Activated naive CD8-positive, alpha-beta T cell treated with anti-CD3 and anti-CD28 coated beads, Interleukin-2, amount 50 U/mL, for 16 hours (primary cell): Measurements from ENCODE around the gene ACYP1.

ENCODE experiments used
- DNase-seq: peaks from one replicate; pipeline ENCODE4 v3.0.0-alpha.2; 2020; ENCODE audit warnings: low read depth, low spot score

The ACYP1 gene

DNA sequence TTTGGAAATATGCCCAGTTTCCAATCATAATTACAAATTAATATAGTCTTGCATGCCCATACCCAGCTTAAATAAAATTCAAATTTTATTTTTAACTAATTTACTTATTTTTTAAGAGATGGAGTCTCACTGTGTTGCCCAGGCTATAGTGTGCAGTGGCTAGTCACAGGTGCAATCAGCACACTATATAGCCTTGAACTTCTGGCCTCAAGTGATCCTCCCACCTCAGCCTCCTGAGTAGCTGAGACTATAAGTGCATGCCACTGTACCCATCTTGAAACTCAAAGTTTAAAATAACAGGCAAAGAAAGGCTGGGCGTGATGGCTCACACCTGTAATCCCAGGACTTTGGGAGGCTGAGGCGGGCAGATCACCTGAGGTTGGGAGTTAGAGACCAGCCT, 22.9 kb downstream of the ACYP1 start:
- DNase-seq, result no peak

DNA sequence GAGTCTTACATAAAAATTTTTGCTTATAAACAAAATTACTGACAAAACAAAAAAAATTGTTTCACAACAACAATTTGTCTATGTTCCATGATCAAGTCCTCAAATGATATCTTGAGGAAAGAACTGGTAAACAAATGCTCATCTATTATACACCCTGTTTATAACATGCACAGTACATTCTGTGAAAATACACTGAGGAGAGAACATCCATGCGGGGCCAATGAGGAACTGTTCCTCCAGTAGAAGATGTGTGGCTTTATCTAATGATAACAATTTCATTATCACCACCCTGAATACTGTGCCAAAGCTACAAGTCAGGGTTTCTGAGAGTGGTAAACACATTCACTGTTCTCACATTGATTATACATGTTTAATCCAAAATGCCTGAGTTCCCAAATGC, 23.3 kb downstream of the ACYP1 start:
- no peak for DNase-seq

DNA sequence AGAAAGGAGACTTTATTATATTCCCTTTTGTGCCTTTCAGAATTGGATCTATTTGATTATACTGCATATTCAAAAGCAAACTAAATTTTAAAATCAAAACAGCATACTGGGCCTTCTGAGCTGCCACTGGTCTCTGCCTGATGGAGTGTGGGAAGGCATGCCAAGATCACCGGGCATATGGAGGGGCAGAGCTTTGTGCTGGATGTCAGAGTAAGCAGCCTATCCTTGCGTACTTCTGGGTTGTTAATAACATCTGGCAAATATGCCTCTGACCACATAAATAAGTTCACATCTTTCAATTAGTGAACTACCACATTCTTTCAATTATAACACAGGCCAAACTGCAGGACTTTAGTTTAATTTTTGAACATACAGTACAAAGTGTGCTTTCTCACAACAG, 30.9 kb downstream of the ACYP1 start:
- no peak for DNase-seq

DNA sequence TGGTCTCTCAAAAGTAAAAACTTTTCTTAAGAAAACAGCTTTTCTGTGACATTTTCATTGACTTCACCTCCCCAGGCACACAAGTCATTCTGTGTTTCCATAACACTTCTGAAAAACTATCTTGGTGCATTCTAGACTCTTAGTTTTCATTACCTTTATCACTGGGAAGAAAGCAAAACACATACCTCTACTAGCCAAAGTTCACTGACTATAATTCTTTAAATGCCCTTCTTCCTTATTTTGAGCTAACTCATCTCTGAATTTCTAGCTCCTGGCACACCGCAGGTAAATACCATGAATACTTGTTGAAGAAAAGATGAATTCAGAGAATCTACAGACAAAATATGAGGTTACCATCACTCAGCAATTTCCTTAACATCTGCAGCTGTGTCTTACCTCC, 33.7 kb downstream of the ACYP1 start:
- DNase-seq, result no peak

DNA sequence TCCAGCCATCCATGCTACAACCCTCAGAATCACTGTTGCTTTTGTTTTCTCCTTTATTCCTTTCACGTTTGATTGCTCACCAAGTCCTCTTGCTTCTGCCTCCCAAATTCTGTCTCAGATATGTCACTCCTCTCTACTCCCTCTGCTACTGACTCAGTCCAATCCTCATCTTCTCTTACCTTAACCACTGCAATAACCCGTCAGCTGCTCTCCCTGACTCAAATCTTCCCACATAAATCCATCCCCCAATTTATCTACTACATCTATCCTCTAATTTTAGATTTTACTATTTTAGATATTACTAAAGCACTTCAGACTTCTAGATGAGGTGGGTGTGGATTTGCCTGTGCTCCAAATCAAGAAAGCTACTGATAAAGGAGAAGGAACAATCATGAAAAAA, 37.9 kb downstream of the ACYP1 start:
- DNase-seq, result no peak

DNA sequence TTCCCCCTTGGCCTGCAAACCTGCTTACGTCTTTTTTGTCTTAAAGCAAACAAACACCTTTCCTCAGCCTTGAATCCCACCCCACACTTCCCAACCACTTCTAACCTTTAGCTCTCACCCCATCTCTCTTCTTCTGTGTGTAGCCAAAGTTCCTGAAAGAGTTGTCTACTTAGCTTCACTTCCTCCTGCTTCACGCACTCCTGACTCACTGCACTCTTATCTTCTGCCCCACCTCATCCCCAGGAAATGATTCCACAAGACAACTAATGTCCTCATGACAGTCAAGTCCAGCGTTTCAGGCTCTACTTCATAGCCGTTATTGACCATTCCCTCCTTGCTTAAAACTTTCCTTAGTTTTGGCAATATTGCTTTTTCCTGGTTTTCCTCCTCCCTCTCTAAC, 38.7 kb downstream of the ACYP1 start:
- no peak for DNase-seq

DNA sequence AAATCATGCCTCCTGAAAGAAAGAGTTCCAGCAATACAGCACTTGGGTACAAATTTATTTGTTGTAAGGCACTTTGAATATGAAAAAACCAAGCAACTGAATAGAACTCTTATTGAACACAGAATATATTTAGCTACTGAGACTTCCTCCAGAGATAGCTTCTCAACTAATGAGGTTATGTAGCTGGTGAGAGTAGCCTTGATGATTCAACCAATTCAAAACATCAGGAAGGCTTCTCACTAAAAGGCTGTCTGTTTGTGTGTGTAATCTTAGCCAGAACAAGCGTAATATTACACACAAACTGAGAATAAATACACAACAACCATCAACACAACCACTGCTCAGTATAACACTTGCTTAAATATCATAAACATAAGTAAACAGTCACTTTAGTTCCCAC, 40.7 kb downstream of the ACYP1 start:
- DNase-seq, result no peak

DNA sequence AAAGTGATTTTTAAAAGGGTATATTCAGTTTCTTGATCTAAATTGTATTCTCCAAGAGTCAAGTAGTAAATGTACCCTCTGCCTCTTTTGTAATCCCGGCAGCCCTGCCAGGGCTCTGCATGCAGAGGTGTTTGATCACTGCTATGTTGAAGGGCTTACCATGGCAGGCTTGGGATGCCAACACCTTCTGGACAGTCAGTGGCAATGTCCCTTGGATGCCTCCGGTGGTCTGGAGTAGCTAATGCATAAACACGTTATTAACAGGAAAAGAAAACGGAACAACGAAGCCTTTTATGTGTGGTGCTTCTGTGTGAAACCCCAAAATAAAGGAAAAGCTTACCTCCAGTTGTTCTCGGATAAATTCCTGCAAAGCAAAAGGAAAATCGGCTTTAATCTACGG, 41.2 kb downstream of the ACYP1 start:
- DNase-seq, result no peak

DNA sequence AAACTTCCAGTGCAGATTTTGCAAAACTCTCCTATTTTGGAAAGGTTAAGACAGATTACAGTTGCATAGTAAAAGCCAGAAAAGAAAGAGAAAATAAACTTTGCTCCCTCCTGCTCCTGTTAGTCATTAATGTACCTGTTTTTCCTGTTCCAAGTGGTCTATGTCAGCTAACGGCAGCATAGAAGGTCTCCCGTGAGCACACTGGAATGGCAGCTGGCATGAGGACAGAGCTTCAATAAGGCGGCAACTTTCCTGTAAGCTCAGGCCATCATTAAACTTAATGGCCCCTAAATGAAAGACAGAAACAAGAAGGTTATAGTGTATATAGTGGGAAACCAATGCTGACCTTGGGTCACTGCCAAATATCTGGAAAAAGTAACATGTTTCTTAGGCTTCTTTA, 45.1 kb downstream of the ACYP1 start:
- DNase-seq, result no peak

DNA sequence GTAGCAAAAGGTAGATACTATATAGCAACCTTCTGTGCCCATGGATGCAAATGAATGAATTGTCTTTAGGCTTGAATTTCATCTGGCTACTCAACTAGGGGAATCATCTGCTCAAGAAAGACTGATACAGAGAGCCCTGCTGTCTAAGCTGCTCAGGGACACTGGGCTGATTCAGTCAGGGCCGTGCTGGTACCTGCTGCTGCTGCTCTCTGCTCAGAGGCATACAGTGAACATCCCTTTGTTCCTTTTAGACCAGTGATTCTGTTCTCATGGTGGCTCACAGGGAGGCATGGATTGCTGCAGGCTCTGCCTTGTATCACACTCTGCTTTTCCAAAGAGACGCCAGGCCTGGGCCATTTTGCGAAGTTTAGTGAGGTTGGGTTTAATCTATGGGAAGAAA, 47.0 kb downstream of the ACYP1 start:
- DNase-seq, result no peak

DNA sequence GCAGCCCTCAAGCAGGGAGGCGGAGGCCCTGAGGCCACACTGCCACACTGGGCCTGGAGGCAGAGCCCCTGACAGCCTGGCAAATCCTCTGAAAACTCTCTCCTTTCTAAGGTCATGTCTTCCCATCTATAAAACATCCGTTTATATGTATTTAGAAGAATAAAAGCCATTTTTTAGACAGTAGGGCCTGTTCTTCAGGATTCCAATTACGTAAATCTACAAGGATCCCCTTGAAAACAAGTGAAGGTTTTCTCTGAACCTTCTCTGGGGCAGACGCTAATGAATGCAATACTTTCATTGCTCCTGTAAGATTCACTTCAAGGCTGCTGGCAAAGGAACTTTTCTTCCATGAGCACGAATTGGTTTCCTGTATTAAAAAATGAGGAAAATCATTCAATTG, 48.3 kb downstream of the ACYP1 start:
- DNase-seq, result no peak

DNA sequence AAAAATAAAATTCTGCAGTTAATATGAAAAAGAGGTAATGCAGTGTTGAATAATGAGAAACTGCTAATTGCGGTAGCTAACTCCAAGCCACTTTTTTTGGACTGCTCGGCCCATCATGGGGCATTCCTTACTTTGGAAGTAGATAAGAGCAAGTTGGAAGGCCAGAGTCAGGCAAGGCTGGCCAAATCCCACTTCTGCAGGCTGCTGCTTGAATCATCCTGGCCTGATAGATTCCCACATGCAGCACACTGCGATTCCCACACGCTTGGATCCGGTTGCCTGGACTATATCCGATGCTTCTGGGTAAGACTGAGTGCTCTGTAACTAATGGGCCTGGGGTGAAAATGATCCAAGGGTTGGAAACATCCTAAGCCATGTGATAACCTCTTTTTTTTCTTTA, 50.5 kb downstream of the ACYP1 start:
- no peak for DNase-seq

DNA sequence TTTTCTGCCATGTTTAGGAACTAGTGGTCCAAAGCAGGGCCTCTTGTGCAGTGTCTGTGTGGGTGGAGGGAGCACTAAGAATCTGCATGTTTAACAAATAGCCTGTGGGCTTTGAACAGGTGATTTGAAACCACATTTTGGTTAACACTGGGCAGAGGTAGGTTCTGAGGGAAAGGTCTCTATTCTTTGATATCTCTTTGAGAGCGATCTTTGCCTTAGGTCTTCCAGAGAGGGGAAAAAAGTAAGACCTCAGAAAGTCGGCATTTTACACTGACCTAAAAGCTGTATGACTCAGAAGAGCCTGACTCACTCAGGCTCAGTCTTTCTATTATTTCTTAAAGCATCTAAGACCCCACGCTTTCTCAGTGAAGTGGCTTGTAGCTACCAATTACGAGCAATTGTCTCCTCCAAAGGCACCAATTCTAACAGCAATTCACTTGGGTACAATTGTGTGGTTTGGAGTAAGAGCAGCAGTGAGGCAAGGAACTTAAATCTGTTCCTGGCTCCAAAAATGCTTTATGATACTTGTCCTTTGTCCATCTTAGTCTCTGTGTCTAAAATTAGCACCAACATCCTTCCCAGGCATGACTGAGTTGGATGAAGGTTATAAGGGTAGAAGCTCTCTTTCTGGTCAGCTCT, 52.3 kb downstream of the ACYP1 start:
- no peak for DNase-seq

DNA sequence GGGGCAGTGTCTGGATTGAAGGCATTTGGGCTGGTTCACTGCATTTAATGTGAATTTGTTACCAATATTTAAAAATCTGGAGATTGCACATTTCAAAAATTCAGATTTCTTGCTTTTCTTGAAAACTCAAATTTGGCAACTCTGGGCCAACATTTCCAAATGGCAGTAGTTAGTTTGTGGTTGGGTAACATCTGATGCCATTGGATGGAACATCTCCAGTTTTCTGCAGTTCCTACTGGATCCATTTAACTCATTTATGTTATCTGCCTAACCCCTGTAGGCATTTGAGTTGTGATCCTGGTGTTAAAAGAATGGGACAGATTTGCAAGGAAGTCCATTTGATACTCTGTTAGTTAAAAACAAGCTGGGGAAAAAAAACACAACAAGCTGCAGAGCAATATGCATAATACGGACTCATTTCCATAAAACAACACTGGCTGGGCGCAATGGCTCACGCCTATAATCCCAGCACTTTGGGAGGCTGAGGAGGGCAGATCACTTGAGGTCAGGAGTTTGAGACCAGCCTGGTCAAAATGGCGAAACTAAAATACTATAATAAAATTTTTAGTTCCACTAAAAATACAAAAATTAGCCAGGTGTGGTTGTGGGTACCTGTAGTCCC, 53.2 kb downstream of the ACYP1 start:
- DNase-seq, result no peak

DNA sequence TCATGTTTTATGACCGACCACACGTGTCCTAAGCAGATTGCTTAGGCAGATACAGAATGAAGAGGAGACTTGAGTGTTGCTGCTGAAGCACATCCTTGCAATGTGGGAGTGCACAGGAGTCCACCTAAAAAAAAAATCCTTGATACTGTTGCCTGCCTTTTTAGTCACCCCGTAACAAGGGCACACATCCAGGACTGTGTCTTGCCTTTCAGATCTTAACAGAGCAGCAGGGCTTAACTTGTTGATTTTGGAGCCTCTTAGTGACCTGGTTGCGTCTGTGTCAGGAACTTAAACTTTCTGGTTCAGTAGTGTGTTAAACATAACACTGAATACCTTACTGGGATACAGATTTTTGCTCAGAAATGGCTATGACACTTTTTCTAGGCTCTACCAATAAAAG, 54.6 kb downstream of the ACYP1 start:
- DNase-seq, result no peak

DNA sequence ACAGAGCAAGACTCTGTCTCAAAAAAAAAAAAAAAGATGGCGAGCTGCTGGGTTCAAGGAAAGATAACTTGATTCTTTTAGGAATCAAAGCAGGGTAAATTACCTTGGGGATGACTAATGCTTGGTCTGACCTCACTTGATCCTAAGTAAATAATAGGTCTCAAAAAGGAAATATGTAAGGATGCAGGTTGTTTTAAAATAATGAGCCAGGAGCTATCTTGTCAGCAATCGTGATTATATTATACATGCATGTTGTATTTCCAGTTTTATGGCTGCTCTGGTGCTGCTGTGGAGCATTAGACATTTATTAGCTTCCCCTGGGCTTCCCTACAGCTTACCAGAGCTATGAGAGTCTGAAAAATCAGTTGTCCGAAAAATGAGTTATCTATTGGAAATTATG, 58.5 kb downstream of the ACYP1 start:
- DNase-seq, result no peak

DNA sequence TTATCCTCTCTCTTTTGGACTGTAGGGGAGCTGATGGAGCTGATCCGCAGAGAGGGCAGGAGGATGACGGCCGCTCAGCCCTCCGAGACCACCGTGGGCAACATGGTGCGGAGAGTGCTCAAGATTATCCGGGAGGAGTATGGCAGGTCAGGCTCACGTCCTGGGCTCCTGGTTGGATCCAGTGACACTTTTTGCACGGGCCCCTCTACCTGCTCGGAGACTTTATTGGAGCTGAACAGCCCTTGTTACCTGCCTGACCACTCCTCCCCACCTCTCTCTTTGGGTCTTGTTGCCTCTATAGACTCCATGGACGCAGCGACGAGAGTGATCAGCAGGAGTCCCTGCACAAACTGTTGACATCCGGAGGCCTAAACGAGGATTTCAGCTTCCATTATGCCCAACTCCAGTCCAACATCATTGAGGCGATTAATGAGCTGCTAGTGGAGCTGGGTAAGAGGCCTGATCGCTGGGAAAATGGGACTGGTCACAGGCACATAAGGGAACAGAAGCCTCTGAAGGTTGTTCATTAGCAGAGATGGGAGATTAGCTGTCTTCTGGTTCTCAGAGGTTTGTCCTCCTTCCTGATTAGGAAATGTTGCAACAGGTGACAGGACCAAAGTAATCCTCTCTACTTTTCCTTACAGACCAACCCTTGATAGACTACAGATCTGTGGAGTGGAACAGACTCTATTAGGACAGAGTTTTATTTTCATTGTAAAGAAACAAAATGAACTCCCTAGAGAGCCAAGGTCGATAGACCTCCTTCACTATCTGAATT, 60.4 kb downstream of the ACYP1 start:
- DNase-seq, result no peak
